Neural progenitor cell (in vitro differentiated cells): ENCODE results near the gene FBXO33.

Source experiments
- EZH2 ChIP-seq: fragments of 200-600 bp; sonication (generic); IDR thresholded peaks from 2 replicates; pipeline ENCODE4 v1.6.1; 2017; ENCODE audit warnings: antibody characterized with exemption, mild to moderate bottlenecking, moderate library complexity
- EZH2phosphoT487 ChIP-seq: fragments of 200-600 bp; sonication (generic); IDR thresholded peaks from 2 replicates; pipeline ENCODE4 v1.6.1; 2017; ENCODE audit warnings: antibody characterized with exemption
- TF ChIP-seq, protein P1 (sequence below): fragments of 200-600 bp; sonication (generic); IDR thresholded peaks from 2 replicates; pipeline ENCODE4 v1.5.1; 2017; ENCODE audit warnings: antibody characterized with exemption, mild to moderate bottlenecking

GRCh38 chr14:39456702-39457250 lies 24.5 kb upstream of the FBXO33 start:
- TF ChIP-seq, protein P1, sequence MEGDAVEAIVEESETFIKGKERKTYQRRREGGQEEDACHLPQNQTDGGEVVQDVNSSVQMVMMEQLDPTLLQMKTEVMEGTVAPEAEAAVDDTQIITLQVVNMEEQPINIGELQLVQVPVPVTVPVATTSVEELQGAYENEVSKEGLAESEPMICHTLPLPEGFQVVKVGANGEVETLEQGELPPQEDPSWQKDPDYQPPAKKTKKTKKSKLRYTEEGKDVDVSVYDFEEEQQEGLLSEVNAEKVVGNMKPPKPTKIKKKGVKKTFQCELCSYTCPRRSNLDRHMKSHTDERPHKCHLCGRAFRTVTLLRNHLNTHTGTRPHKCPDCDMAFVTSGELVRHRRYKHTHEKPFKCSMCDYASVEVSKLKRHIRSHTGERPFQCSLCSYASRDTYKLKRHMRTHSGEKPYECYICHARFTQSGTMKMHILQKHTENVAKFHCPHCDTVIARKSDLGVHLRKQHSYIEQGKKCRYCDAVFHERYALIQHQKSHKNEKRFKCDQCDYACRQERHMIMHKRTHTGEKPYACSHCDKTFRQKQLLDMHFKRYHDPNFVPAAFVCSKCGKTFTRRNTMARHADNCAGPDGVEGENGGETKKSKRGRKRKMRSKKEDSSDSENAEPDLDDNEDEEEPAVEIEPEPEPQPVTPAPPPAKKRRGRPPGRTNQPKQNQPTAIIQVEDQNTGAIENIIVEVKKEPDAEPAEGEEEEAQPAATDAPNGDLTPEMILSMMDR = no peak
- TF ChIP-seq EZH2 = no peak
- no peak for TF ChIP-seq EZH2phosphoT487
